ENCODE results near the gene BRAF. TPM values are rescaled to one million over a fixed set of nuclear protein-coding genes. Genes with fewer than 3 reads are reported as not detected.

Gene BRAF
- total and polyA plus RNA-seq, 2 of the 8 experiments (the other 6 are each of a cell fraction or from before 2014, with no cell fraction given), result 11.4 to 32.6 TPM

- Histone ChIP-seq H3K27ac (ENCODE audit: low read depth, low read length) (no peak overlapping the region), H3K9ac (replicated peaks in 1 of 4; ENCODE audit: extremely low read depth in 1 of 4, low read depth in 3 of 4, low read length in 3 of 4) (no peak overlapping the region), H3K79me1 (ENCODE audit: low read depth, low read length) (no peaks in the 10 kb centered on the region), H3K4me3 (ENCODE audit: extremely low read depth in 1 of 4, insufficient read depth in 2 of 4, low read depth in 3 of 4, low read length in 4 of 4) (no peak overlapping the region), H3K36me3 (ENCODE audit: control insufficient read depth in 2 of 4, insufficient read depth in 4 of 4, low read length in 3 of 4) (no peaks in the 10 kb centered on the region; a peak in 1 of 8 replicates), H3K23me2 (ENCODE audit: low read depth, low read length) (no peaks in the 10 kb centered on the region), H2AFZ (ENCODE audit: low read length) (no peak overlapping the region), H2BK20ac (ENCODE audit: low read length) (no peak overlapping the region), H2BK15ac (ENCODE audit: low read length) (no peak overlapping the region), H4K8ac (ENCODE audit: extremely low read depth, insufficient read depth, low read length) (no peak overlapping the region), H4K20me1 (replicated peaks in 1 of 2; ENCODE audit: control insufficient read depth in 1 of 2, insufficient read depth in 2 of 2, low read length in 2 of 2) (no peaks in the 10 kb centered on the region), H2AK5ac (ENCODE audit: low read depth, low read length) (no peak overlapping the region), H2BK120ac (replicated peaks; ENCODE audit: low read depth, low read length) (no peak overlapping the region), H2BK5ac (ENCODE audit: low read depth, low read length) (no peak overlapping the region), H3K9me3 (ENCODE audit: insufficient read depth in 2 of 2, low read depth in 1 of 2, low read length in 1 of 2) (no peaks in the 10 kb centered on the region), H3K23ac (ENCODE audit: insufficient read length) (no peak overlapping the region), H3K56ac (replicated peaks; ENCODE audit: insufficient read length, low read depth, low read length) (no peak overlapping the region), H4K5ac (ENCODE audit: insufficient read length, low read depth, low read length) (no peak overlapping the region), H3K4me2 (ENCODE audit: insufficient read depth in 1 of 2, low read depth in 2 of 2, low read length in 2 of 2) (no peak overlapping the region), H4K91ac (replicated peaks; ENCODE audit: insufficient read length, low read length) (no peak overlapping the region), H3K14ac (ENCODE audit: insufficient read length) (no peak overlapping the region), H3K27me3 (replicated peaks in 1 of 4; ENCODE audit: control insufficient read depth in 3 of 4, extremely low read depth in 1 of 4, insufficient read depth in 3 of 4, low read length in 3 of 4) (no peaks in the 10 kb centered on the region), H3K79me2 (ENCODE audit: control insufficient read depth in 1 of 2, insufficient read depth in 2 of 2, low read length in 2 of 2) (no peaks in the 10 kb centered on the region), H3K4me1 (replicated peaks in 1 of 4; ENCODE audit: control insufficient read depth in 3 of 4, insufficient read depth in 4 of 4, low read length in 3 of 4) (no peaks in the 10 kb centered on the region), H3K18ac (ENCODE audit: extremely low read depth, low read length) (no peak overlapping the region), H3K4ac (replicated peaks; ENCODE audit: insufficient read length, low read depth, low read length) (no peak overlapping the region), H2BK12ac (ENCODE audit: low read depth, low read length) (no peak overlapping the region)
- ChIA-PET CTCF (ENCODE audit: partially characterized antibody) (interaction anchor here (0.6 to 3.1 kb wide), 3 partner anchors 18 to 601 kb away, joined by 3 to 16 read pairs (median 6); no protein-coding TSS in a partner anchor), POLR2A (ENCODE audit: partially characterized antibody) (no interaction called here)
- FAIRE-seq (no peak), DNase-seq (ENCODE audit: low read depth in 1 of 2, low spot score in 2 of 2) (no peak)
- 94% methylated on average over 1 of the region's 1 CpG; no CpG with 5 or more reads in 1 of the 2 experiments for whole genome bisulfite sequencing, 2 experiments (ENCODE audit: extremely low coverage in 1 of 2, insufficient coverage in 1 of 2, insufficient read length in 1 of 2, insufficient replicate concordance in 2 of 2, low coverage in 1 of 2, low lambda C conversion rate in 2 of 2, missing lambda C conversion rate in 1 of 2)
- TF ChIP-seq PHF8 (conservative IDR thresholded peaks at IDR 0.05; ENCODE audit: low read depth, low read length) (no peak), KDM5A (IDR thresholded peaks at IDR 0.05; ENCODE audit: low read length) (no peak), SP1 (IDR thresholded peaks at IDR 0.05; ENCODE audit: low read depth, low read length) (no peak), CHD1 (IDR thresholded peaks at IDR 0.05; ENCODE audit: low read depth, low read length) (no peak), GABPA (IDR thresholded peaks at IDR 0.05; ENCODE audit: borderline replicate concordance, insufficient read depth, low read length) (no peak), SP4 (IDR thresholded peaks at IDR 0.05; ENCODE audit: low read length) (no peak)
- TF ChIP-seq, protein P1, sequence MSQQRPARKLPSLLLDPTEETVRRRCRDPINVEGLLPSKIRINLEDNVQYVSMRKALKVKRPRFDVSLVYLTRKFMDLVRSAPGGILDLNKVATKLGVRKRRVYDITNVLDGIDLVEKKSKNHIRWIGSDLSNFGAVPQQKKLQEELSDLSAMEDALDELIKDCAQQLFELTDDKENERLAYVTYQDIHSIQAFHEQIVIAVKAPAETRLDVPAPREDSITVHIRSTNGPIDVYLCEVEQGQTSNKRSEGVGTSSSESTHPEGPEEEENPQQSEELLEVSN (IDR thresholded peaks at IDR 0.05), result no peak
- TF ChIP-seq, protein P2, sequence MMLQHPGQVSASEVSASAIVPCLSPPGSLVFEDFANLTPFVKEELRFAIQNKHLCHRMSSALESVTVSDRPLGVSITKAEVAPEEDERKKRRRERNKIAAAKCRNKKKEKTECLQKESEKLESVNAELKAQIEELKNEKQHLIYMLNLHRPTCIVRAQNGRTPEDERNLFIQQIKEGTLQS (IDR thresholded peaks at IDR 0.05; ENCODE audit: insufficient read depth, low read depth, low read length), result no peak
Measured at GRCh38 chr7:140828741-140829140, 96.0 kb downstream of the BRAF start.
